Lung (tissue), 12 donors: ENCODE results near the gene CARMIL1. TPM values are rescaled to one million over a fixed set of nuclear protein-coding genes. Genes with fewer than 3 reads are reported as not detected.

Experiments used
- ATAC-seq: fragments of 200-7000 bp; cut with Tn5 transposase; one replicate; pipeline ENCODE4 v1.9.1; 2020; ENCODE audit warnings: moderate number of reproducible peaks; ENCODE audit not compliant: insufficient read depth, low FRiP score
- DNase-seq, 3 donors: peaks; one replicate each; pipeline ENCODE4 v3.0.0-alpha.2; 2013 to 2017
- H3K27ac ChIP-seq, 2 donors: one replicate each; pipeline ENCODE4 v1.5.1; 2013; ENCODE audit warnings: mild to moderate bottlenecking in 2 of 2, moderate library complexity in 2 of 2, control low read depth in 1 of 2, inconsistent platforms in 1 of 2, low read depth in 1 of 2, low read length in 1 of 2
- H3K27me3 ChIP-seq, 3 donors: one replicate each; pipeline ENCODE4 v1.5.1; 2013; ENCODE audit warnings: low read length in 2 of 3; ENCODE audit not compliant: control insufficient read depth in 3 of 3, insufficient read depth in 3 of 3
- H3K36me3 ChIP-seq, 4 donors: one replicate each; pipeline ENCODE4 v1.5.1; 2013; ENCODE audit warnings: low read length in 4 of 4, mild to moderate bottlenecking in 1 of 4, moderate library complexity in 1 of 4; ENCODE audit not compliant: control insufficient read depth in 4 of 4, insufficient read depth in 4 of 4
- H3K4me1 ChIP-seq, 5 donors: one replicate each; pipeline ENCODE4 v1.5.1; 2013; ENCODE audit warnings: low read length in 5 of 5, mild to moderate bottlenecking in 2 of 5, moderate library complexity in 1 of 5; ENCODE audit not compliant: control insufficient read depth in 5 of 5, insufficient read depth in 5 of 5
- H3K4me3 ChIP-seq: one replicate; pipeline ENCODE4 v1.5.1; 2013; ENCODE audit warnings: mild to moderate bottlenecking, control low read depth, moderate library complexity
- H3K9ac ChIP-seq, 2 donors: one replicate each; pipeline ENCODE4 v1.5.1; 2013; ENCODE audit warnings: low read length in 2 of 2, control low read depth in 1 of 2; ENCODE audit not compliant: insufficient read depth in 1 of 2
- H3K9me3 ChIP-seq, 4 donors: one replicate each; pipeline ENCODE4 v1.5.1; 2013; ENCODE audit warnings: low read length in 3 of 4, mild to moderate bottlenecking in 1 of 4, moderate library complexity in 1 of 4; ENCODE audit not compliant: control insufficient read depth in 4 of 4, insufficient read depth in 3 of 4
- CTCF ChIP-seq: IDR thresholded peaks from 2 replicates; pipeline ENCODE4 v1.5.1; 2012; ENCODE audit warnings: mild to moderate bottlenecking; ENCODE audit errors: control extremely low read depth, extremely low read depth
- WGBS, 2 donors: extraction: QIAGEN DNeasy Blood & Tissue Kit; methylation state at CpG; one replicate each; pipeline ENCODE4 v1.1.7; 2013; 5-methylcytosine and 5-hydroxymethylcytosine counted together
- polyA plus RNA-seq, 2 donors: library from polyadenylated mRNA; stranded (reverse); fragments of 200-250 nt; gene quantifications; one replicate each; pipeline ENCODE4 v1.2.1, GENCODE V29; 2013
- total RNA-seq, 2 donors: library from RNA; depleted of rRNA in 1 of 2; stranded (reverse); fragments of >200 nt in 1 of 2; gene quantifications; one replicate each; pipeline ENCODE4 v1.2.1, GENCODE V29; 2014 to 2021
- donor health status: control.
- donor health status: control.
- donor health status: Bipolar disorder and iron deficiency.
- donor health status: healthy.
- donor health status: DM: yes; HTN: yes; CAD: no.

Gene CARMIL1
- total and polyA plus RNA-seq, 4 donors = 8.0 to 38.3 (median 34.9) TPM

GRCh38 chr6:25320459-25320858 lies 41.3 kb downstream of the CARMIL1 start:
- Histone ChIP-seq H3K9ac (no peak overlapping the region), H3K36me3 (no peaks in the 10 kb centered on the region), H3K27me3 (no peaks in the 10 kb centered on the region), H3K9me3 (no peaks in the 10 kb centered on the region), H3K4me3 (no peak overlapping the region), H3K4me1 (peaks cover 0 to 19% (median 8%) of the 10 kb centered on the region in 5 donors), H3K27ac (no peak overlapping the region)
- WGBS, 2 donors = 41 to 51% methylated on average over 1 of the region's 1 CpG
- DNase-seq (no peak), ATAC-seq (no peak)
- TF ChIP-seq CTCF = no peak

GRCh38 chr6:25322692-25323091 lies 43.5 kb downstream of the CARMIL1 start:
- no peak overlapping the region for H3K4me3 ChIP-seq
- H3K36me3 ChIP-seq = no peaks in the 10 kb centered on the region
- peaks cover 0 to 30% (median 9%) of the 10 kb centered on the region in 5 donors for H3K4me1 ChIP-seq
- no peak for TF ChIP-seq CTCF
- H3K9ac ChIP-seq = no peak overlapping the region
- no peaks in the 10 kb centered on the region for H3K27me3 ChIP-seq
- H3K9me3 ChIP-seq = no peaks in the 10 kb centered on the region
- H3K27ac ChIP-seq = no peak overlapping the region
- DNase-seq (no peak), ATAC-seq (no peak)
- 92 to 94% methylated on average over 2 of the region's 2 CpGs for WGBS, 2 donors

GRCh38 chr6:25324066-25324762 lies 45.0 kb downstream of the CARMIL1 start:
- Histone ChIP-seq H3K4me3 (no peak overlapping the region), H3K9ac (no peak overlapping the region), H3K27me3 (no peaks in the 10 kb centered on the region), H3K27ac (no peak overlapping the region), H3K4me1 (peaks cover 0 to 40% (median 6%) of the 10 kb centered on the region in 5 donors), H3K9me3 (no peaks in the 10 kb centered on the region), H3K36me3 (no peaks in the 10 kb centered on the region)
- TF ChIP-seq CTCF = no peak
- ATAC-seq (no peak), DNase-seq (no peak)
- 80 to 86% methylated on average over 1 of the region's 1 CpG for WGBS, 2 donors

- no peak for DNase-seq
These were observed 47.0 kb downstream of the CARMIL1 start for GRCh38 chr6:25326126-25326525.

More at GRCh38 chr6:25326126-25326525, 47.0 kb downstream of the CARMIL1 start:
- Histone ChIP-seq H3K9me3 (no peaks in the 10 kb centered on the region), H3K4me3 (no peak overlapping the region), H3K4me1 (peaks cover 0 to 49% (median 6%) of the 10 kb centered on the region in 5 donors), H3K27ac (no peak overlapping the region), H3K27me3 (no peaks in the 10 kb centered on the region), H3K9ac (no peak overlapping the region), H3K36me3 (no peaks in the 10 kb centered on the region)
- ATAC-seq = no peak
- no peak for TF ChIP-seq CTCF
- 82 to 89% methylated on average over 4 of the region's 4 CpGs for WGBS, 2 donors
